Endodermal cell (in vitro differentiated cells): ENCODE measurements around the gene ARFGEF2. TPM values are rescaled to one million over a fixed set of nuclear protein-coding genes. Genes with fewer than 3 reads are reported as not detected.

Source experiments
- DNase-seq: peaks from one replicate; pipeline ENCODE4 v3.0.0-alpha.2; 2017
- H3K27ac ChIP-seq: 2 replicates; pipeline ENCODE4 v1.5.1; 2013; ENCODE audit warnings: mild to moderate bottlenecking, low read depth, low read length, moderate library complexity
- H3K27me3 ChIP-seq: 2 replicates; pipeline ENCODE4 v1.6.1; 2013; ENCODE audit warnings: mild to moderate bottlenecking, low read length, moderate library complexity; ENCODE audit not compliant: insufficient read depth, control insufficient read depth, poor library complexity, severe bottlenecking
- H3K36me3 ChIP-seq: 2 replicates; pipeline ENCODE4 v1.7.0; 2013; ENCODE audit warnings: mild to moderate bottlenecking, low read length, moderate library complexity; ENCODE audit not compliant: control insufficient read depth, insufficient read depth
- H3K4me1 ChIP-seq: one replicate; pipeline ENCODE4 v1.7.0; 2013; ENCODE audit warnings: low read length; ENCODE audit not compliant: control insufficient read depth, insufficient read depth
- H3K4me3 ChIP-seq: 2 replicates; pipeline ENCODE4 v1.5.1; 2013; ENCODE audit warnings: mild to moderate bottlenecking, low read length, moderate library complexity
- H3K9ac ChIP-seq: 2 replicates; pipeline ENCODE4 v1.6.1; 2013; ENCODE audit warnings: mild to moderate bottlenecking, low read length, moderate library complexity; ENCODE audit not compliant: poor library complexity, severe bottlenecking; ENCODE audit errors: extremely low read depth
- H3K9me3 ChIP-seq: 2 replicates; pipeline ENCODE4 v1.6.1; 2013; ENCODE audit warnings: mild to moderate bottlenecking, low read length, moderate library complexity; ENCODE audit not compliant: control insufficient read depth
- H3K27ac Mint-ChIP-seq: 2 replicates; pipeline ENCODE4 v1.8.0; 2020; ENCODE audit warnings: mixed read lengths
- H3K27me3 Mint-ChIP-seq: 2 replicates; pipeline ENCODE4 v1.8.0; 2021; ENCODE audit warnings: mild to moderate bottlenecking, mixed read lengths; ENCODE audit not compliant: insufficient read depth
- H3K36me3 Mint-ChIP-seq: 2 replicates; pipeline ENCODE4 v1.8.0; 2020; ENCODE audit warnings: low read depth, mixed read lengths
- H3K4me1 Mint-ChIP-seq: 2 replicates; pipeline ENCODE4 v1.8.0; 2020; ENCODE audit warnings: mixed read lengths
- H3K4me3 Mint-ChIP-seq: 2 replicates; pipeline ENCODE4 v1.8.0; 2020; ENCODE audit warnings: mild to moderate bottlenecking, moderate library complexity, mixed read lengths
- H3K9me3 Mint-ChIP-seq: 2 replicates; pipeline ENCODE4 v1.8.0; 2020; ENCODE audit warnings: mild to moderate bottlenecking, mixed read lengths
- WGBS, 2 experiments: methylation state at CpG; one replicate each; pipeline versions ENCODE4 v1.1.5 to v1.1.7; 2013; ENCODE audit warnings: missing lambda C conversion rate in 2 of 2, mixed read lengths in 1 of 2; ENCODE audit not compliant: insufficient coverage in 1 of 2, insufficient read length in 1 of 2; 5-methylcytosine and 5-hydroxymethylcytosine counted together
- total RNA-seq, 2 donors: library from RNA; stranded (reverse); fragmentation: NEBNext Ultra II Directional in 1 of 2; extraction: Animal tissue kit (Norgen Biotek cat#: 25700) in 1 of 2; gene quantifications; 2 replicates in 1 of 2; 3 replicates in 1 of 2; pipeline ENCODE4 v1.2.1, GENCODE V29; 2021
- TF ChIP-seq, protein P1 (sequence below): fragments of 200-600 bp; sonication (generic); conservative IDR thresholded peaks from 2 replicates; pipeline ENCODE4 v1.5.0; 2021; ENCODE audit warnings: antibody characterized with exemption, mild to moderate bottlenecking

The ARFGEF2 gene
- total RNA-seq, 2 donors from 2014 or later = 23.6 to 29.4 TPM

- DNase-seq = no peak
- Mint-ChIP-seq H3K36me3 (peaks cover 26% of the 10 kb centered on the region), H3K9me3 (peaks cover 17% of the 10 kb centered on the region), H3K27me3 (no peaks in the 10 kb centered on the region), H3K27ac (no peak overlapping the region), H3K4me1 (peaks cover 18% of the 10 kb centered on the region), H3K4me3 (no peak overlapping the region)
- TF ChIP-seq, protein P1, sequence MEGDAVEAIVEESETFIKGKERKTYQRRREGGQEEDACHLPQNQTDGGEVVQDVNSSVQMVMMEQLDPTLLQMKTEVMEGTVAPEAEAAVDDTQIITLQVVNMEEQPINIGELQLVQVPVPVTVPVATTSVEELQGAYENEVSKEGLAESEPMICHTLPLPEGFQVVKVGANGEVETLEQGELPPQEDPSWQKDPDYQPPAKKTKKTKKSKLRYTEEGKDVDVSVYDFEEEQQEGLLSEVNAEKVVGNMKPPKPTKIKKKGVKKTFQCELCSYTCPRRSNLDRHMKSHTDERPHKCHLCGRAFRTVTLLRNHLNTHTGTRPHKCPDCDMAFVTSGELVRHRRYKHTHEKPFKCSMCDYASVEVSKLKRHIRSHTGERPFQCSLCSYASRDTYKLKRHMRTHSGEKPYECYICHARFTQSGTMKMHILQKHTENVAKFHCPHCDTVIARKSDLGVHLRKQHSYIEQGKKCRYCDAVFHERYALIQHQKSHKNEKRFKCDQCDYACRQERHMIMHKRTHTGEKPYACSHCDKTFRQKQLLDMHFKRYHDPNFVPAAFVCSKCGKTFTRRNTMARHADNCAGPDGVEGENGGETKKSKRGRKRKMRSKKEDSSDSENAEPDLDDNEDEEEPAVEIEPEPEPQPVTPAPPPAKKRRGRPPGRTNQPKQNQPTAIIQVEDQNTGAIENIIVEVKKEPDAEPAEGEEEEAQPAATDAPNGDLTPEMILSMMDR = no peak
- Histone ChIP-seq H3K27ac (no peak overlapping the region), H3K4me3 (no peak overlapping the region), H3K36me3 (peaks cover 30% of the 10 kb centered on the region), H3K27me3 (no peaks in the 10 kb centered on the region), H3K4me1 (no peaks in the 10 kb centered on the region), H3K9ac (no peak overlapping the region), H3K9me3 (no peaks in the 10 kb centered on the region)
- 94 to 95% methylated on average over 5 of the region's 5 CpGs for WGBS, 2 experiments
These were observed 16.2 kb downstream of the ARFGEF2 start for GRCh38 chr20:48937674-48938073.

DNA sequence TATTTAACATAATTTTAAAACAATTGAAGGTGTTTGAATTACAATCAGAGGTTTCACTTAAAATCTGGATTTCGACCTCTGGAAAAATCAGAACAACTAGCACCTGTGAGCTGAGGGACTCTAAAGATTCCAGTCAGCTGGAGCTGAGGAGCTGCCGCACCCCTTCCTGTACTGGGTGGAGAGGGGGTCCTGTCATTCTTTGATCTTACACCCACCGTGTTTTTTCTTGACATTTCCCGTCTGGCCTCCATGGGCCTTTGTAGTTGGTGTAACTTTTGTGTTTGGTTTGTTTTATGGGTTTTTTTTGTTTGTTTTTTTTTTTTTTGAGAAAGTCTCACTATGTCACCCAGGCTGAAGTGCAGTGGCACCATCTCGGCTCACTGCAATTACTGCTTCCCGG is 17.2 kb downstream of the ARFGEF2 start:
- 90 to 92% methylated on average over 2 to 6 of the region's 6 CpGs for WGBS, 2 experiments
- no peak overlapping the region for H3K27ac Mint-ChIP-seq

DNA sequence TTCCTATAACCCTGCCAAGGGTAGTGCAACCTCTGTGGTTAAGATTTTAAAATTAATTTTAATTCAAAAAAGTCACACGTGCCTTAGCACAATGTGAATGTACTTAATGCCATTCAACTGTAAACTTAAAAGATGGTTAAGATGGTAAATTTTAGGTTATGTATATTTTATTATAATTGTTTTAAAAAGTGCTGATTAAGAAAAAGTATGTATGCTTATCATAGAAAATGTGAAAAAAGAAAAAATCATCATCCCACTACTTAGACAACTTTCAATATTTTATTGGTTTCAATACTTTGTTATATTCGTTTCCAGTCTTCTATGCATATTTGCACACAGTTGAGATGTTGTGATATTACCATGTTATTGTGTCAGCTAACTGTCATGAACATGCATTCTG is 18.7 kb downstream of the ARFGEF2 start:
- H3K9me3 Mint-ChIP-seq = peaks cover 12% of the 10 kb centered on the region
- H3K4me1 Mint-ChIP-seq = peaks cover 8% of the 10 kb centered on the region
- TF ChIP-seq, protein P1 = no peak
- Histone ChIP-seq H3K9ac (no peak overlapping the region), H3K4me3 (no peak overlapping the region), H3K36me3 (peaks cover 55% of the 10 kb centered on the region), H3K9me3 (no peaks in the 10 kb centered on the region), H3K4me1 (no peaks in the 10 kb centered on the region), H3K27me3 (no peaks in the 10 kb centered on the region), H3K27ac (no peak overlapping the region)
- H3K27me3 Mint-ChIP-seq = no peaks in the 10 kb centered on the region
- DNase-seq = no peak
- no peak overlapping the region for H3K4me3 Mint-ChIP-seq
- H3K36me3 Mint-ChIP-seq = peaks cover 40% of the 10 kb centered on the region
- 100% methylated on average over 2 of the region's 2 CpGs; no CpG with 5 or more reads in 1 of the 2 experiments for WGBS, 2 experiments
- no peak overlapping the region for H3K27ac Mint-ChIP-seq

More for the DNA sequence above, 17.2 kb downstream of the ARFGEF2 start:
- H3K4me1 ChIP-seq = no peaks in the 10 kb centered on the region
- Mint-ChIP-seq H3K4me3 (no peak overlapping the region), H3K36me3 (peaks cover 33% of the 10 kb centered on the region), H3K27me3 (no peaks in the 10 kb centered on the region), H3K4me1 (peaks cover 14% of the 10 kb centered on the region), H3K9me3 (peaks cover 17% of the 10 kb centered on the region)
- TF ChIP-seq, protein P1 = no peak
- no peak for DNase-seq
- H3K9ac ChIP-seq = no peak overlapping the region
- no peak overlapping the region for H3K27ac ChIP-seq
- H3K4me3 ChIP-seq = no peak overlapping the region
- no peaks in the 10 kb centered on the region for H3K9me3 ChIP-seq
- H3K27me3 ChIP-seq = no peaks in the 10 kb centered on the region
- peaks cover 40% of the 10 kb centered on the region for H3K36me3 ChIP-seq
